Measurements from ENCODE around the gene FNDC3B.

Gene FNDC3B

GRCh38 chr3:172222478-172223071, 183.2 kb downstream of the FNDC3B start:
- ATAC-seq (no peak), DNase-seq (no peak)
- Mint-ChIP-seq H3K4me1 (peaks cover 6% of the 10 kb centered on the region), H3K27ac (no peak overlapping the region), H3K27me3 (no peaks in the 10 kb centered on the region), H3K4me3 (no peak overlapping the region), H3K9me3 (peaks cover 0 to 3% of the 10 kb centered on the region in 2 donors)

GRCh38 chr3:172223870-172224269, 184.5 kb downstream of the FNDC3B start:
- Mint-ChIP-seq H3K27me3 (no peaks in the 10 kb centered on the region), H3K4me1 (peaks cover under 1% of the 10 kb centered on the region), H3K9me3 (no peaks in the 10 kb centered on the region), H3K4me3 (no peak overlapping the region), H3K27ac (no peak overlapping the region)
- DNase-seq (no peak), ATAC-seq (no peak)

GRCh38 chr3:172224560-172225214, 185.3 kb downstream of the FNDC3B start:
- Mint-ChIP-seq H3K4me1 (no peaks in the 10 kb centered on the region), H3K27me3 (no peaks in the 10 kb centered on the region), H3K4me3 (no peak overlapping the region), H3K9me3 (no peaks in the 10 kb centered on the region), H3K27ac (peak overlapping the region in 1 of 2 donors; percentile 14)
- ATAC-seq (no peak), DNase-seq (no peak)

GRCh38 chr3:172225215-172225707, 185.9 kb downstream of the FNDC3B start:
- no peak overlapping the region for H3K4me3 Mint-ChIP-seq

GRCh38 chr3:172226831-172227230, 187.5 kb downstream of the FNDC3B start:
- DNase-seq (no peak), ATAC-seq (no peak)
- Mint-ChIP-seq H3K4me1 (no peaks in the 10 kb centered on the region), H3K4me3 (no peak overlapping the region), H3K27me3 (no peaks in the 10 kb centered on the region), H3K27ac (no peak overlapping the region), H3K9me3 (no peaks in the 10 kb centered on the region)

More at GRCh38 chr3:172225215-172225707, 185.9 kb downstream of the FNDC3B start:
- H3K27ac Mint-ChIP-seq = no peak overlapping the region
- no peak for DNase-seq
- H3K27me3 Mint-ChIP-seq = no peaks in the 10 kb centered on the region
- no peaks in the 10 kb centered on the region for H3K9me3 Mint-ChIP-seq
- no peak for ATAC-seq
- H3K4me1 Mint-ChIP-seq = no peaks in the 10 kb centered on the region

GRCh38 chr3:172227340-172228035, 188.1 kb downstream of the FNDC3B start:
- DNase-seq (no peak), ATAC-seq (no peak)
- H3K4me1 Mint-ChIP-seq = no peaks in the 10 kb centered on the region
- H3K27ac Mint-ChIP-seq = peak overlapping the region in 1 of 2 donors; percentile 38
- H3K4me3 Mint-ChIP-seq = no peak overlapping the region
- H3K27me3 Mint-ChIP-seq = no peaks in the 10 kb centered on the region
- no peaks in the 10 kb centered on the region for H3K9me3 Mint-ChIP-seq

- DNase-seq (no peak), ATAC-seq (no peak)
- no peaks in the 10 kb centered on the region for H3K9me3 Mint-ChIP-seq
- no peaks in the 10 kb centered on the region for H3K4me1 Mint-ChIP-seq
- H3K27me3 Mint-ChIP-seq = no peaks in the 10 kb centered on the region
- H3K4me3 Mint-ChIP-seq = no peak overlapping the region
- H3K27ac Mint-ChIP-seq = no peak overlapping the region
These were observed 188.6 kb downstream of the FNDC3B start for GRCh38 chr3:172228036-172228415.

- no peaks in the 10 kb centered on the region for H3K27me3 Mint-ChIP-seq
- no peak overlapping the region for H3K4me3 Mint-ChIP-seq
- no peak for ATAC-seq
- no peaks in the 10 kb centered on the region for H3K4me1 Mint-ChIP-seq
- no peak overlapping the region for H3K27ac Mint-ChIP-seq
- no peaks in the 10 kb centered on the region for H3K9me3 Mint-ChIP-seq
- DNase-seq = no peak
These were observed 190.1 kb downstream of the FNDC3B start for GRCh38 chr3:172229462-172229861.

- no peak for ATAC-seq
- H3K27ac Mint-ChIP-seq = no peak overlapping the region
- H3K9me3 Mint-ChIP-seq = no peaks in the 10 kb centered on the region
These were observed 192.0 kb downstream of the FNDC3B start for GRCh38 chr3:172231318-172231901.

GRCh38 chr3:172232579-172233212, 193.3 kb downstream of the FNDC3B start:
- ATAC-seq = no peak
- no peaks in the 10 kb centered on the region for H3K27me3 Mint-ChIP-seq
- no peak overlapping the region for H3K27ac Mint-ChIP-seq
- H3K9me3 Mint-ChIP-seq = no peaks in the 10 kb centered on the region
- no peak overlapping the region for H3K4me3 Mint-ChIP-seq
- no peaks in the 10 kb centered on the region for H3K4me1 Mint-ChIP-seq
- no peak for DNase-seq

More at GRCh38 chr3:172231318-172231901, 192.0 kb downstream of the FNDC3B start:
- H3K4me1 Mint-ChIP-seq = no peaks in the 10 kb centered on the region
- no peak overlapping the region for H3K4me3 Mint-ChIP-seq
- H3K27me3 Mint-ChIP-seq = no peaks in the 10 kb centered on the region
- no peak for DNase-seq

GRCh38 chr3:172233474-172234277, 194.3 kb downstream of the FNDC3B start:
- ATAC-seq (no peak), DNase-seq (no peak)
- Mint-ChIP-seq H3K27me3 (no peaks in the 10 kb centered on the region), H3K9me3 (no peaks in the 10 kb centered on the region), H3K4me3 (no peak overlapping the region), H3K4me1 (no peaks in the 10 kb centered on the region), H3K27ac (no peak overlapping the region)

- no peaks in the 10 kb centered on the region for H3K4me1 Mint-ChIP-seq
- H3K27me3 Mint-ChIP-seq = no peaks in the 10 kb centered on the region
- H3K27ac Mint-ChIP-seq = no peak overlapping the region
- DNase-seq (no peak), ATAC-seq (no peak)
- no peak overlapping the region for H3K4me3 Mint-ChIP-seq
- peaks cover 2 to 7% of the 10 kb centered on the region in 2 donors for H3K9me3 Mint-ChIP-seq
These were observed 196.3 kb downstream of the FNDC3B start for GRCh38 chr3:172235698-172236097.

- Mint-ChIP-seq H3K4me3 (no peak overlapping the region), H3K27ac (no peak overlapping the region), H3K9me3 (peaks cover 16 to 20% of the 10 kb centered on the region in 2 donors), H3K27me3 (no peaks in the 10 kb centered on the region), H3K4me1 (no peaks in the 10 kb centered on the region)
- ATAC-seq (no peak), DNase-seq (no peak)
These were observed 197.7 kb downstream of the FNDC3B start for GRCh38 chr3:172236771-172237742.

GRCh38 chr3:172238188-172238587, 198.8 kb downstream of the FNDC3B start:
- DNase-seq (no peak), ATAC-seq (no peak)
- peaks cover 22 to 31% of the 10 kb centered on the region in 2 donors for H3K9me3 Mint-ChIP-seq
- H3K4me3 Mint-ChIP-seq = no peak overlapping the region
- H3K4me1 Mint-ChIP-seq = no peaks in the 10 kb centered on the region
- no peaks in the 10 kb centered on the region for H3K27me3 Mint-ChIP-seq
- H3K27ac Mint-ChIP-seq = peak overlapping the region in 1 of 2 donors; percentile 86

All from stimulated activated naive CD8-positive, alpha-beta T cell treated with anti-CD3 and anti-CD28 coated beads, Interleukin-15, amount 100 ng/mL, for 72 hours (primary cell).